Suppressor macrophage treated with lipopolysaccharide for 4 hours (primary cell): Measurements from ENCODE around the gene PVALEF.

ENCODE experiments used
- DNase-seq: peaks from one replicate; pipeline ENCODE4 v3.0.0-alpha.2; 2020

Gene PVALEF

DNA sequence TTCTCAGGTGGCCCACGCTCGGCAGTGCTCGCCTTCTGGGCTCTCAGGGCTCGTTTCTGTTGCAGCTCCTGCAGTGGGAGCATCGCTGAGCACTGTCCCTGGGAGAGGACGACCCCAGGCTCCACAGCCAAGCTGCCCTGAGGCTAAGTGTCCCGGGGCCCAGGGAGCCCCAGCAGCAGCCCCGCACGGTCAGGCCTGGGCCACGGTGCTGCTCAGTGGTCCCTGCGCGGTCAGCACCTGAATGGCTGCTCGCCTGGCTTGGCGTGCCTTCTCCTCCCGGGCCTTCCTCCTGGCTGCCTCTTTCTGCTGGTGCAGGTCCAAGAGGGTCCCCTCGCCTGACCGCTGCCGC lies 34.1 kb downstream of the PVALEF start:
- no peak for DNase-seq

DNA sequence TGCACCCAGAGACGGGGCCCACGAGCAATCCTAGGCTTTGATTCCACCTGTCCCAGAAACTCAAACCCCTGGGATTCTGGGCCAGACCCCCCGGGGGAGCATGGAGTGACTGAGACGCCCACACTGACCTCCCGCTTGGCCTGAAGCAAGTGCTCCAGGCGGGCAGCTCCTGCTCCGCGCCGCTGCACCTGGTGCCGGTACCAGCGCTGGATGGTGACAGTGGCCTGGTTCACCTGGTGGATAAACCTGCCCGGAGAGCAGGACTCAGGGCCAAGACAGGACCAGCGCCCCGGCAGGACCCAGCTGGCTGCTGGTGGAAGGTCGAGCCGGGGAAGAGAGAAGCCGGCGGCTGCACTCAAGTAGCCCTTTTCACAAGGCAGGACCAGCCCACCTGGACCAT lies 34.9 kb downstream of the PVALEF start:
- DNase-seq, result no peak

DNA sequence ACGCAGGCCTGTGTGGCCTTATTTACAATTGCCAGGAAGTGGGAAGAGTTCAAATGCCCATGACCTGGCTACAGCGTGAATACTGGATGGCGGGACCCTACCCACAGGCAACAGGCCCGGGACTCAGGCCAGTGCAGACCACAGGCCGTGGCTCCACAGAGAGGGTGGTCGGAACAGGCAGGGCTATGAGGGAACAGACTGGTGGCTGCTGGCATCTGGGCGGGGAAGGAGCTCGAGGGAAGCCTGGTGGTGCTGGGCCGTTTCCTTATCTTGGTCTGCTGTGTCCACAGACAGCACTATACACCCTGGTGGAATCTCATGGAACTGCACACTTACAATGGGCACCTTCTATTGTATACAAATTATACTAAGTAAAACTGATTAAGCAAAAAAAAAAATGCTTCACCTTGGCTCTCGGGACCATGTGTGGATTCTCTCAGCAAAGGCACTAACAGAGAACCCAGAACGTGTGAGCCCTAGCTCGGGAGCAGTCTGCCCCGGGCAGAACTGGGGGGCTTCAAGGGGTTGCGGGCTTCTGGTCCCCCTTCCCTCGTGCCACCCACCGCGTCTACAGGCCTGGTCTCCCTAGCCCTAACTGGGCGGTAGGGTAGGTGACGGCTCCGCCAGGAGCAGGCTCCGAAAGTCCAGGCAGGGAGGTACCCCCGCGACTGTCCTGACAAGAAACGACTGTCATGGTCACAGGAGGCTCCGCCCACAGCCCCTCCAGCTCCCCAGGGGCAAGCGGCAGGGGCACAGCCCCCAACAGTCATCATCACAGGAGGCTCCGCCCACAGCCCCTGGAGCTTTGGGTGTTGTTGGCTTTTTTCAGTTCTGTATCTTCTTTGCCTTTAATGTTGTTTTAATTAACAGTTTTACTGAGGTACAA lies 35.6 kb downstream of the PVALEF start:
- DNase-seq, result peak; percentile 90

DNA sequence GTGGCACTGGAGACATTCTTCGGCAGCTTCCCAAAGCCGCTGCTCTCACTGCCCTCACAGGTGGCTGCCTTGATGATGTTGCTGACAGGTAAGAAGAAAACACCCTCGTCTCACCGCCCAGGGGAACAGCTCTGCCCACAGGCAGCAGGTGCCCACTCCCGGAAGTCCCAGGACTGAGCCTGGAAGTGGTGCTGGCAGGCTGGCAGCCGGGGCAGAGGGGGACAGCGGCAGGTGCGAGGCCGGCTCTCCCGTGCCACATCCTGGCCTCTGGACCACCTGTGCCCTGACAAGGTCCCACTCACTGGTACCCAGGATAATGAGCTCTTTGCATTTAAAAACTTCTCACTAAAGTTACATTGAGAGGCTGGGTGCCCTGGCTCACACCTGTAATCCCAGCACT lies 37.0 kb downstream of the PVALEF start:
- DNase-seq, result no peak

DNA sequence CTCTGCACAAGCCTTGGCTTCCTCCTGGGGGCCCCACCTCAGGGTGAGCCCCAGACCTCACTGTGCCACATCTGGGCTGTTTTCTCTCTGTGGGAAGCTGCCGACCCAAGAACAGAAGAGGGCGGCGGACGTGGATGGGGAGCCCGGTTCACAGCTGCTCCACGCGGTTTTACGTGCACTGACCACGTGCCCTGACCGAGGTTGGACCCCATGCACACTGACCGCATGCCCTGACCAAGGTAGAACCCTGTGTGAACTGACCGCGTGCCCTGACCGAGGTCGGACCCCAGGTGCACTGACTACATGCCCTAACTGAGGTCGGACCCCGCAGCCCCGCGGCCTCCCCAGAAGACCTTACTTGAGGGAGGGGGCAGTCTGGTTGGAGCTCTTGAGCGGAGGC lies 37.8 kb downstream of the PVALEF start:
- no peak for DNase-seq

DNA sequence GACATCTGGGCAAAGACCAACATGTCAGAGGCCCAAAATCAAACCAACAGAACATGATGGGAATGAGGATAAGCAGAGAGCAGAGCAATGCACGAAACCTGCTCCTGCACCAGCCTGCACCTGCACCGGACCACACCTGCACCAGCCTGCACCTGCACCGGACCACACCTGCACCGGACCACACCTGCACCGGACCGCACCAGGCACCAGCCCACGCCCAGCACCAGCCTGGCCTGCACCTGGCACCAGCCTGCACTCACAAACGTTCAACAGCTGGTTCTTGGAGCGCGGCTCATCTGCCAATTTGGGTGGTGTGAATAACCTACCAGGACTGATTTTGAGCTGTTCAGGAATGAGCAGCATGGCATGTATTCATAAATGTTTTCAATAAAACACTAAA lies 39.3 kb downstream of the PVALEF start:
- no peak for DNase-seq

DNA sequence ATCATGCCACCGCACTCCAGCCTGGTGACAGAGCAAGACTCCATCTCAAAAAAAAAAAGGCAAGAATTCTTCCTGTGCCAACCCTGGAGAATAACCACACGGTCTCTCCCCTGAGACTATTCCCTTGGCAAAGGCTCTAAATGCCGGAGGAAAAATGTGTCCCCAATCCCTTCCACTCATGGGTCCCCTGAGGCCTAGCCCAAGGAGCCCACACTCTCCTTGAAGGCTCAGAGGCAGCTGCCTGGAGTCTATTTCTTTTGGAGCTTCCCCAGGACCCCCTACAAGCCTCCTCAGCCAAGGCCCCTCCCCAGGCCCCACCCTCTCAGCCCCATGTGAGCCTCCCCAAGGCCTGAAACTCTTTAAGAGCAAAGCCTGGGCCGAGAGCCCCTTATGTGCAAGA lies 40.9 kb downstream of the PVALEF start:
- DNase-seq, result no peak

DNA sequence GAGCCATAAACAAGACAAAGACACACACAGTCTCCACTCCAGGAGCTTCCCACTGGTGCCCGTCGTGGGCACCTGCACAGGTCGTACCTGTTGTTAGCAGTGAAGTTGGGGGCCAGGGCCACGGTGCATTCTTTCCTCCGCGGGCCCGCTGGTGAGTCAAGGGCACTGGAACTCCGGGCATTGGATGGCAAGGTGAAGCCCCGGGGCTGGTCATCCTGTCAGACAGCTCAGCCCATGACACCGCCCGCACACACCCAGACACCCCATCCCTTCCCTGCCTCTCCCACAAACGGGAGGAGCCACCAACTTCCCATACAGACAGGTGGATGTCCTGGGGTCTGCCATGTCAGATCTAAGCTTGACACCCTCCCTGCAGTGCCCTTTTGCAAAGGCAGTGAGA lies 41.4 kb downstream of the PVALEF start:
- DNase-seq, result no peak

DNA sequence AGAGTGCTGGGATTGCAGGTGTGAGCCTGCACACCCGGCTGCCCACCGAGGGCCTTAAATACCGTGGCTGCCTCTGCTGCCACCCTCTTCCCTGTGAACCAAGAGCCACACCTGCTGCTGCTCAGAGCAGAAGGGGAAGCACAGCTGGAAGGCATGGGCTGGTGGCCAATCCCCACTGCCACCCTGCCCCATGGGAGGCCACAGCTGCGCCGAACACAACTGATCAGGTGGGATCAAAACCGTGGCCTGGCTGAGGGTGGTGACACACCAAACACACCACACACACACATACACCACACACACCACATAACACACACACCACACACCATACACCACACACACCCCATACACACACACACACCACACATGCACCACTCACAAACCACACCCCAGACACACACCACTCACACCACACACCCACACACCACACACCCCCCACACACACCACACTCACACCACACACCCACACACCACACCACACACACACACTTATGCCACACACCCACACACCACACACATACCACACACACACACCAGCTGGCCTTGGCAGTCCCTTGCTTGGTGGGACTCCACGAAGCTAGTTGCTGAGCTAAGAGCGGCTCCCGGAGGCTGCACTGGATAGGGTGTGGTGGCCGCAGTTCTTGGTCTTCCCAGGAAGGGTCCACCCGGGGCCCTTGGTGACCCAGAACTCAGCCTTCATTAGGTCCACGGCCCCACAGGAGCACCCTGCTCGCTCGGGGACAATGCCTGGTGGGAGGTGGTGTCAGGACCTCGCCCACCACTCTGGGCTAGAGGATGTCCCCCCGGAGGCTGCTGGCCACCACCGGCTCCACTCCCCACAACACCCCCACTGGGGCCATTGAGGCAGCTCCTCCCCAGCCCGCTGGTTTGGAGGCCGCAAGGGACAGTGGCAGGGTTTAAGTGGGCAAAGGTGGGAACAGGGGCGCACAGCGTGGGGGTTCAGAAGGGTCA lies 42.6 kb downstream of the PVALEF start:
- no peak for DNase-seq

DNA sequence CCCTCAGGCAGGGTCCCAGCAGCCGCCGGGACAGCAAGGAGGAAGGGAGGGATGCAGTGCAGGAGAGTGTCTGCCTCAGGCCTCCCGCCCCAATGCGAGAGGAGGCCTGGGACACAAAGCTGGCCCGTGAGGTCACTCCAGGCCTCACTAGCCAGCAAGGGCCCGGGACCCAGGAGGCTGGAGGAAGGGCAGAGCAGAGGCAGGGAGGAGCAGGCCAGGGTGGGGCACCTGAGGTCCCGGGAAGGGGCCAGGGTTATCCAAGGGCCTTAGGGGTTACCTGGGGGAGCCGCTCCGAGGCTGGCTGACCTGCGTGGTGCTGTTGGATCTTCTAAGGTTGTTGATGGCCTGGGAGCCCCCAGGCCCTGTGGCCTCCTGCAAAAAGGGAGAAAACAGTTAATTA lies 43.3 kb downstream of the PVALEF start:
- no peak for DNase-seq

DNA sequence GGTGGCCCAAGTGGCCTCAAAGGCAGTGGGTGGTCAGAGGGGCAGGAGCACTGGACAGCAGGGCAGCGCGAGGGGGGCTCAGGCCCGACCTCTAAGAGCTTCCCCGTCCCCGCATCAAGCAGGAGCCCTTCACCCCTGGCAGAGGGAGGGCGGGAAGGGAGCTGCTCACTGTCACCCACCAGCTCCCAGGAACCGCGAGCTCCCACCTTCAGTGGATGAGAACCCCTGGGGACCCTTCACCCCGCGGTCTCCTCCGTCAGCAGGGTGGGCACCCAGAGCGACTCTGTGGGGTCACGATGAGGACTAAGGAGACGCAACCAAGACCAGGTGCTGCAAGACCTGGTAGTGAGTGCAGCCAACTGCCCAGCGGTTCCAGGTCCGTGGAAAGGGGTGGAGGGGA lies 43.8 kb downstream of the PVALEF start:
- no peak for DNase-seq

DNA sequence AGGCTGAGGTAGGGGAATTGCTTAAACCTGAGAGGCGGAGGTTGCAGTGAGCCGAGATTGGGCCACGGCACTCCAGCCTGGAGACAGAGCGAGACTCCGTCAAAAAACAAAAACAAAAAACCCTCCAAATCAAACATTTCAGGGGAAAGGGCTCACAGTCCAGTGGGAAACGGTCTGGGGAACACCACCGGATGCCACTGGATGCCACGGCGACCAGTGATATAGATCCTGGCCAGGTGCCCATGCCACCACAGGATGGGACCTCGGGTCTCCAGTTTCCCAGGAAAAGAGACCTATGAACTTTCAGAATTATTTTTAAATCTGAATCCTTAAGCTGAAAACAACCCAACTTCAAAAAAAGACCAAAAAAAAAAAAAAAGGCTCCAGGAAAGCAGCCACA lies 45.2 kb downstream of the PVALEF start:
- no peak for DNase-seq

DNA sequence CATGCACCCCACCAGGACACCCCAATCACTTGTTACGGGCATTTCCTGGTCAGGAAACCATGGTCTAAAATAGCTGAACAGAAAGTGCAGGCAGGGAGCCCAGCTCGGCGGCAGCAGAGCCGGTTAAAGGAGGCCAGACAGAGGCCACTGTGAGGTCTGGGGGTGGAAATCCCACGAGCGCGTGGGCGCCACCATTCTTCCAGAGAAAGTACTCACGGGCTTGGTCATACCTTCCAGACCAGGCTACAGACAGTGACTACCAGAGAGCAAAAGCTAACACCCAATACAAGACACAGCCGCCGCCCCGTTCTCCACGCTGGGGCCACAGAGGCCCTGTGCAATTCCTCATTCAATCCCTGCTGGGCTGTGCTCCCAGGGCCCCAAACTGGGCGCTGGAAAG lies 45.6 kb downstream of the PVALEF start:
- DNase-seq, result no peak

DNA sequence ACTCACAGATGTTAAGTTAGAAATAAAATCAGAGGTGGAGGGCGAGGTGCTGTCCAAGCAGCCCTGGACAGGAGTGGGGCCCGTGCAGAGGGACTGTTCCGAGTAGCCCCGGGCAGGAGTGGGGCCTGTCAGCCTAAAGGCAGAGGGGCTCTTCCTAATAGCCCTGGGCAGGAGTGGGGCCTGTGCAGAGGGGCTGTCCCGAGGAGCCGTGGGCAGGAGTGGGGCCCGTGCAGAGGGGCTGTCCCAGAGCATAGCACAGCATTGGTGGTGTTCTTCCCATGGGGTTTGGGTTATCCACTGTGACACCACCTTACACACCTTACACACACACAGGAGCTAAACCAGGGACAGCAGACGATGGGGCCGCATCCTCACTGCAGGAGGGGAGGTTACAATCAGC lies 47.1 kb downstream of the PVALEF start:
- DNase-seq, result no peak

DNA sequence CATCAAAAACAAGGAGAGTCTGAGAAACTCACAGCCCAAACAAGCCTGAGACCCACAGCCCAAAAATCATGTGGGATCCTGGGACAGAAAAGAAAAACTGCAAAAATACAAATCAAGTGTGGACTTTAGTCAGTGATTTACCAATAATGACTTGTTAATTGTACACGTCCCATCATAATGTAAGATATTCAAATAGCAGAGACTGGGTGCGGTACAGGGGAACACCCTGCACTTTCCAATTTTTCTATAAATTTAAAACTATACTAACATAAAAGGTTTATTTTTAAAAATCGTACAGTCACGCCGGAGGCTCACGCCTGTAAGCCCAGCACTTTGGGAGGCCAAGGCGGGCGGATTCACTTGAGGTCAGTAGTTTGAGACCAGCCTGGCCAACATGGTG lies 48.7 kb downstream of the PVALEF start:
- DNase-seq, result no peak

DNA sequence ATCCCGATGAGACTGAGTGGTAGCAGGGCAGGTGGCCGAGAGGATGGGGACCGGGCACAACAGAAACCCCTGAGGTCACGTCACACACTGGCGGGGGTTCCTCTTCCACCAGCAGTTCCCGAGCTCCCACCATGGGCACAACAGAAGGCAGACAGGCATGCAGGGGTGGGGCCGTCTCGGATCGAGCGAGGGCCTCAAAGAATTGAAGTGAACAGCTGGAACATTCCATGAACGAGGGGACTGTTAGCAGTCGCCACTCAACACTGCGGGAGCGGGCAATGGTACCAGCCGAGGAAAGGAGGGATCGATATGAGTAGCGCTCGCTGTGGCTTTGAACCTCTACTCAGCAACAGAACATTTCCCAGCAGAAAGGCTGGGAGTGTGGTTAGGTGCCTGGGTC lies 52.2 kb downstream of the PVALEF start:
- no peak for DNase-seq

DNA sequence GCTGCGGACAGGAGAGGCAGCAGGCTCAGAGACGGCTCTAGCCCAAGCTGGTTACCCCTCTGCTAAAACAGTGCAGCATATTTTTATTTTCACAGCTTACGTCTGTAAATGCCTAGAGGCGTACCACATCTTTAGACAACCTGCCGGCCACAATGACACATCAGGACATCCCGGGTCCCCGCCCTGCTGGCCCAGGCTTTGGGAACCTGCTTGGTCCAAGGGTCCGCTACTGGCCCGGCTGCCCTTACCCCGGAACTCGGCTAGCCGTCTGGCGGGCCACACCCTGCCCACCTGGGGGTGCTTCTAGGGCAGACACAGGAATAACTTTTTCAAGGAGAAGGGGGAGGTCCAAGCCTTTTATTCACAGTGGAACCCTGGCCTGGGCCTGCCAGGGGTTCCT lies 53.2 kb downstream of the PVALEF start:
- DNase-seq, result no peak

DNA sequence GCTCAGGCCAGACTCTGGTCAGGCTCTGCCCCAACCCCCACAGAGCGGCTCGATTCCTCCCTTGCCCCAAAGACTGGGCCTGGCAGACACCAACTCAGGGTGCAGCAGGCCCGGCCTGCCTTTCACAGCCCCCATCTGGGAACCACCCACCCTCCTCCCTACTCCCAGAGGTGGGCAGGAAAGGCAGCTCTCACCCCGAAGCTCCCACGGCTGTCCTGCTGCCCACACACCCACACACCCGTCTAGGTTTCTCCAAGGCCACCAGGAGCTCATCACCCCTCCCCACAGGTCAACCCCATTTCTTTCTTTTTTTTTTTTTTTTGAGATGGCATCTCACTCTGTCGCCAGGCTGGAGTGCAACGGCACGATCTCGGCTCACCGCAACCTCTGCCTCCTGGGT lies 53.7 kb downstream of the PVALEF start:
- DNase-seq, result no peak

DNA sequence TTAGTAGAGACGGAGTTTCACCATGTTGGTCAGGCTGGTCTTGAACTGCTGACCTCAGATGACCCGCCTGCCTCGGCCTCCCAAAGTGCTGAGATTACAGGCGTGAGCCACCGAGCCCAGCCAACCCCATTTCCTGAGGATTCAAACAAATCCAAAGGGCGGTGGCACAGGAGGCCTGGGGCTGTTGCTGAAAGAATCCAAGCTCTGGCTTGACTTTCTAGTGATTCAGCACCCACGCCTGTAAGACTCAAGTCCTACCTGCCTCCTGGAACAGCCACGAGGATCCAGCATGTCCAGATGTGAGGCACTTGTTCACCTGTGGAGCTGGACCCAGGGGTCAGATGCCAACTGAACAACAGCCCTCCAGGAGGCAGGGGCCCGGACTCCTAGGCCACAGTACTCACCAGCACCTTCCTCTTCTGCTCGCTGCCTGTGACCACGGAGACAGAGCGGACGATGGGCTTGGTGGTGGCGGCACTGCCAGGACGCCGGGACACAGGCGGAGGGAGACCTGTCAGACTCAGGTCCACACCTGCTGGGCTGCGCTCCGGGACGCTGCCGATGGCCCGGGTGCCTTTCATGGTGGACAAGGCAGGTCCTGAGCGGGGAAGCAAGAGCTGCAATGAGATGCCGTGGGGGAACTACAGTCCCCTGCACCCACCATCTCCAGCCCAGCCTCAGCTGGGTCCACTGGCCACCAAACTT lies 54.3 kb downstream of the PVALEF start:
- DNase-seq, result no peak

DNA sequence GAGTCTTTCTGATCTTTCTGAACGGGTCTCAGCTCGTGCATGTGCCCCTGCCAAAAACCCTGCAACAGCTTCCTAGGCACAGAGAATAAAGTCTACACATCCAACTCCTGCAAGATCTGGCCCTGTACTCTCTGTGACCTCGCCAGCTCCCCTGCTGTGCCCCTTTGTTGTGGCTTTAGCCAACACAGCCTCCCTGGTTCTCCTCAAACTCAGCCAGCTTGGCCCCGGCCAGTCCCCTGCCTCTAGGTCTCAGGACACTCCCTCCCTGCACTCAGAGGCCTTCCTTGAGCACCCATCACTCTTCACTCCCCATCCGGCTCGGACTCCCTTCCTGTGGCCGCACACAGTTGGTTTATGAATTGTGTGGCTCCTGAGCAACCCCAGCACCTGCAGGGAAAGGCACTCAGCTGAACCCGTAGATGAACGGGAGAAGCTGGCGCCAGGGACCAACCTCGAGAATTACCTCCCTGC lies 56.1 kb downstream of the PVALEF start:
- DNase-seq, result no peak

DNA sequence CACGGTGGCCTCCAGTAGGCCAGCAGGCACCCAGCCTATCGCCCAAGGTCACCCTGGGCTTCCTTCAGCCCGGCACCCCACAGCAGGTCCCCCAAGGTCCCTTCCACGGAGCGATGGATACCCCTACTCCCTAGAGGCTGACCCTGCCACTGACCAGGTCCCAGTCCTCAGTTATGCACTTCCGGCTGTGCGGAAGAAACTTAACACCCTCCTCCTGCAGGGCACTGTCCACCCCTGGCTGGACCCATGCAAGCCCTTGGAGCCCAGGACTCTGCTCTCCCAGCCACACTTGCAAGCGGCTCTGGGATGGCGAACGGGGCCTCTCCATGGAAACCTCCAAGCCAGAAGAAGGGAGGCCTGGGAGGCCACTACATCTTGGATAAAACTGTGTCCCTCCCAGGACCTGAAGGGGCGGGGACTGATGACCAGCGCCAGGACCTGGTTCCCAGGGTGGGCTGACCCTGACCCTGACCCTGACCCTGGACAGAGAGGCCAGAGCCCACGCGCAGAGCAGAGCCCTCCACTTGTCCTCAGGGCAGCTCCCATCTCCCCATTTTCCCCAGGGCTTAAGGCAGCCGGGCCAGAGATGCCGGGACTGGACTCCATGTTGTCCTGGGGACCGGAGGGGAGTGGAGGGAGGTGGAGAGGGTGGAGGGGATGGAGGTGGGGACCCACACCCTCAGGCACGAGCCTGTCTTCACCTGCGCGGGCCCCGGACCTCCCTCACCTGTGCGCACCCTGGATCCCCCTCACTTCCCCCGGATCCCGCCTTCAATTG lies 56.7 kb downstream of the PVALEF start:
- no peak for DNase-seq

DNA sequence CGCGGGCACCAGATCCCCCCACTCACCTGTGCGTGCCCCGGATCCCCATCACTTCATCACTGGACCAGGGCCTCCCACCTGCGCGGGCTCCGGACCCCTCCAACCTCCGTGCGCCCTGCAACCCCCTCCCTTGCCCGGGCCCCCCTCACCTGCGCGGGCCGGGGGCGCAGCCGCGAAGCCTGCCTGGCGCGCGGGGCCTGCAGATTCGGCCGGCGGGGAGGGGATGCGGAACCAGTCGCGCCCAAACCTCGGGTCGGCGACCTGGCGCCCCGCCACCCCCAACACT lies 57.3 kb downstream of the PVALEF start:
- DNase-seq, result no peak
